Measurements from ENCODE around the gene PTGES. TPM values are rescaled to one million over a fixed set of nuclear protein-coding genes. Genes with fewer than 3 reads are reported as not detected.
"Not testable (repeated sequence)": the region's sequence is repeated elsewhere in the genome, so short reads cannot be mapped to it uniquely, and the experiment has no call there.

The PTGES gene
- total RNA-seq, 1 donor from 2014 or later = 1.0 TPM

- H3K36me3 Mint-ChIP-seq (ENCODE audit: unreplicated experiment) = no peaks in the 10 kb centered on the region
These were observed 33.6 kb upstream of the PTGES start for GRCh38 chr9:129786481-129786880.

GRCh38 chr9:129785866-129786265 is 33.0 kb upstream of the PTGES start:
- H3K4me1 Mint-ChIP-seq (ENCODE audit: low read depth, unreplicated experiment) = no peaks in the 10 kb centered on the region
- DNase-seq = no peak
- H3K36me3 Mint-ChIP-seq (ENCODE audit: unreplicated experiment) = no peaks in the 10 kb centered on the region
- TF ChIP-seq, protein P1, sequence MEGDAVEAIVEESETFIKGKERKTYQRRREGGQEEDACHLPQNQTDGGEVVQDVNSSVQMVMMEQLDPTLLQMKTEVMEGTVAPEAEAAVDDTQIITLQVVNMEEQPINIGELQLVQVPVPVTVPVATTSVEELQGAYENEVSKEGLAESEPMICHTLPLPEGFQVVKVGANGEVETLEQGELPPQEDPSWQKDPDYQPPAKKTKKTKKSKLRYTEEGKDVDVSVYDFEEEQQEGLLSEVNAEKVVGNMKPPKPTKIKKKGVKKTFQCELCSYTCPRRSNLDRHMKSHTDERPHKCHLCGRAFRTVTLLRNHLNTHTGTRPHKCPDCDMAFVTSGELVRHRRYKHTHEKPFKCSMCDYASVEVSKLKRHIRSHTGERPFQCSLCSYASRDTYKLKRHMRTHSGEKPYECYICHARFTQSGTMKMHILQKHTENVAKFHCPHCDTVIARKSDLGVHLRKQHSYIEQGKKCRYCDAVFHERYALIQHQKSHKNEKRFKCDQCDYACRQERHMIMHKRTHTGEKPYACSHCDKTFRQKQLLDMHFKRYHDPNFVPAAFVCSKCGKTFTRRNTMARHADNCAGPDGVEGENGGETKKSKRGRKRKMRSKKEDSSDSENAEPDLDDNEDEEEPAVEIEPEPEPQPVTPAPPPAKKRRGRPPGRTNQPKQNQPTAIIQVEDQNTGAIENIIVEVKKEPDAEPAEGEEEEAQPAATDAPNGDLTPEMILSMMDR (IDR thresholded peaks at IDR 0.05; ENCODE audit: partially characterized antibody, unreplicated experiment) = no peak
- no peaks in the 10 kb centered on the region for H3K27me3 Mint-ChIP-seq (ENCODE audit: unreplicated experiment)
- H3K4me3 Mint-ChIP-seq (ENCODE audit: unreplicated experiment) = no peak overlapping the region
- no peak overlapping the region for H3K27ac Mint-ChIP-seq (ENCODE audit: unreplicated experiment)
- peaks cover 2% of the 10 kb centered on the region for H3K9me3 Mint-ChIP-seq (ENCODE audit: unreplicated experiment)

More at GRCh38 chr9:129786481-129786880, 33.6 kb upstream of the PTGES start:
- Mint-ChIP-seq H3K27me3 (ENCODE audit: unreplicated experiment) (no peaks in the 10 kb centered on the region), H3K4me1 (ENCODE audit: low read depth, unreplicated experiment) (no peaks in the 10 kb centered on the region), H3K4me3 (ENCODE audit: unreplicated experiment) (no peak overlapping the region), H3K9me3 (ENCODE audit: unreplicated experiment) (peaks cover 2% of the 10 kb centered on the region), H3K27ac (ENCODE audit: unreplicated experiment) (no peak overlapping the region)
- TF ChIP-seq, protein P1 (IDR thresholded peaks at IDR 0.05; ENCODE audit: partially characterized antibody, unreplicated experiment) = no peak
- DNase-seq = no peak

DNA sequence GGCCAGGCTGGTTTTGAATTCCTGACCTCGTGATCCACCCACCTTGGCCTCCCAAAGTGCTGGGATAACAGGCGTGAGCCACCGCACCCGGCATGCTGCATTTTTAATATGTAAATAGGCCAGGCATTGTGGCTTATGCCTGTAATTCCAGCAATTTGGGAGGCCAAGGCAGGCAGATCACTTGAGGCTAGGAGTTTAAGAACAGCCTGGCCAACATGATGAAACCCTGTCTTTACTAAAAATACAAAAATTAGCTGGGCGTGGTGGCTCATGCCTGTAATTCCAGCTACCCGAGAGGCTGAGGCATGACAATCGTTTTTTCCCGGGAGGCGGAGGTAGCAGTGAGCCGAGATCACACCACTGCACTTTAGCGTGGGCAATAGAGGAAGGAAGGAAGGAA is 32.1 kb upstream of the PTGES start:
- not testable (repeated sequence) for H3K36me3 Mint-ChIP-seq (ENCODE audit: unreplicated experiment); H3K9me3 Mint-ChIP-seq (ENCODE audit: unreplicated experiment); H3K4me1 Mint-ChIP-seq (ENCODE audit: low read depth, unreplicated experiment); DNase-seq; H3K4me3 Mint-ChIP-seq (ENCODE audit: unreplicated experiment); H3K27me3 Mint-ChIP-seq (ENCODE audit: unreplicated experiment); H3K27ac Mint-ChIP-seq (ENCODE audit: unreplicated experiment)

DNA sequence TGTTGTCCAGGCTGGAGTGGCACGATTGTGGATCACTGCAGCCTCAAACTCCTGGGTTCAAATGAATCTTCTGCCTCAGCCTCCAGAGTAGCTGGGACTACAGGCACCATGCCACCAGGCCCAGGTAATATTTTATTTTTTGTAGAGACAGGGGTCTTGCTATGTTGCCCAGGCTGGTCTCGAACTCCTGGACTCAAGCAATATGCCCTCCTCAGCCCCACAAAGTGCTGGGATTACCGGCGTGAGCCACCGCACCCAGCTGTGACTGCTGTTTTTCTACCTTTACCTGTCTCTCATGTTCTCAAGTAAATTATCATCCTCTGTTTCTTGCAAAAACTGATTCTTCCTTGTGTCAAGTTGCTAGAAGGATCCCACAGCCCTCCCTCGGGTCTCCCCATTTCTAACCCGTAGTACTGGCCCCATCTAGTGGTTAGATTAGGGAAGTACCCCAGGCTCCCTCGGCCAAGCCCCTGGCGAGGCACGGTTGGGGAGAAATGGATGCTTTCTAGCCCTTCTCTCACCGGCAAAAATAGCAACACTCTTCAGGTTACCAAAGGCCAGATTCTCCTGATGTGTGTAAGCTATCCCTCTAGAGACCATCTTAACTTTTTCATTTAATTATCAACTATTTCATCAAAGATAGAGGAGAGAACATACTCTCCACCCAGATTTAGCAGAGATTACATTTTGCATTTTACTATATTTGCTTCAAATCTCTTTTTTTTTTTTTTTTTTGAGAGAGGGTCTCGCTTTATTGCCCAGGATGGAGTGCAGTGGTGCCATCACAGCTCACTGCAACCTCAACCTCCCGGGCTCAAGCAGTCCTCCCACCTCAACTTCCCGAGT is 30.9 kb upstream of the PTGES start:
- no peaks in the 10 kb centered on the region for H3K27me3 Mint-ChIP-seq (ENCODE audit: unreplicated experiment)
- H3K9me3 Mint-ChIP-seq (ENCODE audit: unreplicated experiment) = peaks cover 2% of the 10 kb centered on the region
- peak overlapping the region; percentile 13 for H3K27ac Mint-ChIP-seq (ENCODE audit: unreplicated experiment)
- no peak overlapping the region for H3K4me3 Mint-ChIP-seq (ENCODE audit: unreplicated experiment)
- H3K36me3 Mint-ChIP-seq (ENCODE audit: unreplicated experiment) = no peaks in the 10 kb centered on the region
- DNase-seq = peak; percentile 76
- H3K4me1 Mint-ChIP-seq (ENCODE audit: low read depth, unreplicated experiment) = no peaks in the 10 kb centered on the region
- TF ChIP-seq, protein P1 (IDR thresholded peaks at IDR 0.05; ENCODE audit: partially characterized antibody, unreplicated experiment) = peak; percentile 92

DNA sequence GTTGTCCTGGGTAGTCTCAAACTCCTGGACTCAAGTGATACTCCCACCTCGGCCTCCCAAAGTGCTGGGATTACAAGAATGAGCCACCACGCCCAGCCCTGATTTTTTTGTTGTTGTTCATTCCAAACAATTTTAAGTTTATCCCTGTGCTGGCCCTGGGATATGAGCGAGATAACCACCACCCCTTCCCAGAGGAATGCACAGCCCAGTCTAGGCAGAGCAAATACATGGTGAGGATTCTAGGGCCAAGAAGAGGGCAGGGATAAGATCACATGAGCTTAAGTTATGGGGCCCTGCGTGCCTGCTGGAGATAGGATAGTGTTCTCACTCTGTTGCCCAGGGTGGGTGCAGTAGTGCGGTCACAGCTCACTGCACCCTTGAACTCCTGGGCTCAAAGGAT is 29.1 kb upstream of the PTGES start:
- no peak for DNase-seq
- Mint-ChIP-seq H3K27ac (ENCODE audit: unreplicated experiment) (no peak overlapping the region), H3K9me3 (ENCODE audit: unreplicated experiment) (peaks cover 2% of the 10 kb centered on the region), H3K4me1 (ENCODE audit: low read depth, unreplicated experiment) (peaks cover 6% of the 10 kb centered on the region), H3K27me3 (ENCODE audit: unreplicated experiment) (no peaks in the 10 kb centered on the region), H3K4me3 (ENCODE audit: unreplicated experiment) (no peak overlapping the region), H3K36me3 (ENCODE audit: unreplicated experiment) (peaks cover 5% of the 10 kb centered on the region)
- TF ChIP-seq, protein P1 (IDR thresholded peaks at IDR 0.05; ENCODE audit: partially characterized antibody, unreplicated experiment) = no peak

All from glutamatergic neuron (in vitro differentiated cells).